H1 (cell line): ENCODE data around the gene MYO7B. TPM values are rescaled to one million over a fixed set of nuclear protein-coding genes. Genes with fewer than 3 reads are reported as not detected.

Experiments used
- CTCF ChIA-PET: fragments of 300-600 bp; sonication (Branson Sonifier 250); formaldehyde crosslinking; loops from one replicate; lab custom pipeline; 2021; ENCODE audit not compliant: partially characterized antibody; lab: Charles Lee
- POLR2A ChIA-PET: fragments of 300-600 bp; sonication (Branson Sonifier 250); formaldehyde crosslinking; loops from one replicate; lab custom pipeline; 2021; ENCODE audit warnings: inconsistent platforms; ENCODE audit not compliant: partially characterized antibody; lab: Charles Lee
- DNase-seq, 2 experiments: peaks; one replicate each; pipeline versions ENCODE4 v3.0.0 to v3.0.0-alpha.2; 2010 to 2022; ENCODE audit warnings: low spot score in 2 of 2, low read depth in 1 of 2, mixed read lengths in 1 of 2
- FAIRE-seq: peaks from 2 replicates; lab custom pipeline; 2011; peaks lifted over from hg19 to GRCh38; lab: Jason Lieb, UNC
- H2AFZ ChIP-seq: 2 replicates; pipeline ENCODE4 v1.8.1; 2012; ENCODE audit warnings: low read length, inconsistent platforms
- H2AK5ac ChIP-seq: 2 replicates; pipeline ENCODE4 v1.6.1; 2013; ENCODE audit warnings: low read depth, low read length
- H2BK120ac ChIP-seq: replicated peaks from 2 replicates; pipeline ENCODE3; 2013; ENCODE audit warnings: low read depth, low read length, inconsistent platforms
- H2BK12ac ChIP-seq: 2 replicates; pipeline ENCODE4 v1.6.1; 2013; ENCODE audit warnings: low read depth, low read length
- H2BK15ac ChIP-seq: 2 replicates; pipeline ENCODE4 v1.6.1; 2013; ENCODE audit warnings: low read length
- H2BK20ac ChIP-seq: 2 replicates; pipeline ENCODE4 v1.6.1; 2013; ENCODE audit warnings: low read length
- H2BK5ac ChIP-seq: 2 replicates; pipeline ENCODE4 v1.6.1; 2013; ENCODE audit warnings: low read depth, low read length
- H3K14ac ChIP-seq: 2 replicates; pipeline ENCODE4 v1.6.1; 2013; ENCODE audit warnings: inconsistent platforms; ENCODE audit not compliant: insufficient read length
- H3K18ac ChIP-seq: 2 replicates; pipeline ENCODE4 v1.6.1; 2013; ENCODE audit warnings: low read length; ENCODE audit errors: extremely low read depth
- H3K23ac ChIP-seq: 2 replicates; pipeline ENCODE4 v1.6.1; 2013; ENCODE audit warnings: inconsistent platforms; ENCODE audit not compliant: insufficient read length
- H3K23me2 ChIP-seq: 2 replicates; pipeline ENCODE4 v1.6.1; 2013; ENCODE audit warnings: low read depth, low read length
- H3K27ac ChIP-seq: 2 replicates; pipeline ENCODE4 v1.6.1; 2011; ENCODE audit warnings: low read depth, low read length, inconsistent platforms
- H3K27me3 ChIP-seq, 4 experiments: replicated peaks in 1 of 4; 1 replicate in 1 of 4; 2 replicates in 3 of 4; pipeline versions ENCODE4 v1.6.1 to v1.8.1; 2011 to 2013; ENCODE audit warnings: low read length in 3 of 4, mild to moderate bottlenecking in 3 of 4, inconsistent platforms in 2 of 4, mixed read lengths in 2 of 4, moderate library complexity in 1 of 4; ENCODE audit not compliant: control insufficient read depth in 3 of 4, insufficient read depth in 3 of 4; ENCODE audit errors: extremely low read depth in 1 of 4
- H3K36me3 ChIP-seq, 4 experiments: 2 replicates each; pipeline versions ENCODE4 v1.6.1 to v1.8.1; 2011 to 2013; ENCODE audit warnings: mild to moderate bottlenecking in 4 of 4, low read length in 3 of 4, moderate library complexity in 2 of 4, control low read depth in 1 of 4, inconsistent platforms in 1 of 4; ENCODE audit not compliant: insufficient read depth in 4 of 4, control insufficient read depth in 2 of 4
- H3K4ac ChIP-seq: replicated peaks from 2 replicates; pipeline ENCODE3; 2013; ENCODE audit warnings: low read length, low read depth, mixed read lengths, inconsistent platforms; ENCODE audit not compliant: insufficient read length
- H3K4me1 ChIP-seq, 4 experiments: replicated peaks in 1 of 4; 1 replicate in 1 of 4; 2 replicates in 3 of 4; pipeline versions ENCODE4 v1.6.1 to v1.8.1; 2011 to 2013; ENCODE audit warnings: low read length in 3 of 4, inconsistent platforms in 2 of 4, mixed read lengths in 1 of 4; ENCODE audit not compliant: insufficient read depth in 4 of 4, control insufficient read depth in 3 of 4
- H3K4me2 ChIP-seq, 2 experiments: 2 replicates each; pipeline versions ENCODE4 v1.6.1 to v1.8.1; 2011 to 2013; ENCODE audit warnings: low read depth in 2 of 2, low read length in 2 of 2, control low read depth in 1 of 2, inconsistent platforms in 1 of 2, mild to moderate bottlenecking in 1 of 2; ENCODE audit not compliant: insufficient read depth in 1 of 2
- H3K4me3 ChIP-seq, 4 experiments: fragments of 200-600, 300-600 bp in 1 of 4; sonication (generic), shearing (Covaris generic), sonication (Bioruptor Twin) in 1 of 4; 2 replicates each; pipeline versions ENCODE4 v1.5.1 to v1.8.1; 2011 to 2016; ENCODE audit warnings: low read length in 4 of 4, low read depth in 3 of 4, control low read depth in 2 of 4, inconsistent platforms in 2 of 4, mild to moderate bottlenecking in 2 of 4, mixed read lengths in 1 of 4, moderate library complexity in 1 of 4; ENCODE audit not compliant: insufficient read depth in 2 of 4; ENCODE audit errors: extremely low read depth in 1 of 4
- H3K56ac ChIP-seq: replicated peaks from 2 replicates; pipeline ENCODE3; 2013; ENCODE audit warnings: low read depth, mild to moderate bottlenecking, mixed read lengths, low read length, inconsistent platforms; ENCODE audit not compliant: insufficient read length
- H3K79me1 ChIP-seq: 2 replicates; pipeline ENCODE4 v1.6.1; 2013; ENCODE audit warnings: low read depth, low read length, control low read depth
- H3K79me2 ChIP-seq, 2 experiments: 2 replicates each; pipeline versions ENCODE4 v1.6.1 to v1.8.1; 2012 to 2013; ENCODE audit warnings: low read length in 2 of 2, mild to moderate bottlenecking in 2 of 2, inconsistent platforms in 1 of 2; ENCODE audit not compliant: insufficient read depth in 2 of 2, control insufficient read depth in 1 of 2
- H3K9ac ChIP-seq, 4 experiments: replicated peaks in 1 of 4; 1 replicate in 1 of 4; 2 replicates in 3 of 4; pipeline versions ENCODE4 v1.6.1 to v1.8.1; 2011 to 2013; ENCODE audit warnings: low read depth in 3 of 4, low read length in 3 of 4, control low read depth in 2 of 4, mild to moderate bottlenecking in 2 of 4, moderate library complexity in 2 of 4, inconsistent platforms in 1 of 4; ENCODE audit errors: extremely low read depth in 1 of 4
- H3K9me3 ChIP-seq, 2 experiments: 2 replicates each; pipeline versions ENCODE4 v1.6.1 to v1.8.1; 2012 to 2013; ENCODE audit warnings: mild to moderate bottlenecking in 2 of 2, moderate library complexity in 2 of 2, control low read depth in 1 of 2, inconsistent platforms in 1 of 2, low read depth in 1 of 2, low read length in 1 of 2, mixed read lengths in 1 of 2; ENCODE audit not compliant: insufficient read depth in 2 of 2
- H4K20me1 ChIP-seq, 2 experiments: replicated peaks in 1 of 2; 2 replicates each; pipeline versions ENCODE3 to v1.8.1; 2011 to 2013; ENCODE audit warnings: inconsistent platforms in 2 of 2, low read length in 2 of 2, mild to moderate bottlenecking in 1 of 2; ENCODE audit not compliant: insufficient read depth in 2 of 2, control insufficient read depth in 1 of 2
- H4K5ac ChIP-seq: 2 replicates; pipeline ENCODE4 v1.6.1; 2013; ENCODE audit warnings: low read length, low read depth, mixed read lengths, inconsistent platforms; ENCODE audit not compliant: insufficient read length
- H4K8ac ChIP-seq: 2 replicates; pipeline ENCODE4 v1.8.0; 2013; ENCODE audit warnings: mild to moderate bottlenecking, moderate library complexity, low read length, inconsistent platforms; ENCODE audit not compliant: insufficient read depth; ENCODE audit errors: extremely low read depth
- H4K91ac ChIP-seq: replicated peaks from 2 replicates; pipeline ENCODE3; 2013; ENCODE audit warnings: low read length, mixed read lengths, inconsistent platforms; ENCODE audit not compliant: insufficient read length
- ASH2L ChIP-seq: fragments of 200-600, 300-600 bp; sonication (generic); IDR thresholded peaks from one replicate; pipeline ENCODE4 v1.7.1; 2017; ENCODE audit warnings: low read length
- BRCA1 ChIP-seq: IDR thresholded peaks from 2 replicates; pipeline ENCODE4 v1.6.1; 2012; ENCODE audit warnings: low read depth, low read length, improper control_type of control experiment
- CBX5 ChIP-seq: fragments of 300-800, 300-1000 bp; sonication (generic); IDR thresholded peaks from 2 replicates; pipeline ENCODE4 v1.7.1; 2016; ENCODE audit warnings: antibody characterized with exemption, low read length, low read depth
- CEBPB ChIP-seq: IDR thresholded peaks from 2 replicates; pipeline ENCODE4 v1.6.1; 2012; ENCODE audit warnings: low read depth, low read length
- CHD2 ChIP-seq: IDR thresholded peaks from 2 replicates; pipeline ENCODE4 v1.6.1; 2012; ENCODE audit warnings: low read length, improper control_type of control experiment
- EGR1 ChIP-seq: IDR thresholded peaks from 2 replicates; pipeline ENCODE4 v1.6.1; 2011; ENCODE audit warnings: low read depth, low read length, borderline replicate concordance
- FOSL1 ChIP-seq: IDR thresholded peaks from 2 replicates; pipeline ENCODE4 v1.6.1; 2011; ENCODE audit warnings: mild to moderate bottlenecking, low read depth, low read length, moderate library complexity; ENCODE audit not compliant: insufficient read depth
- JUN ChIP-seq: IDR thresholded peaks from 2 replicates; pipeline ENCODE4 v1.6.1; 2011; ENCODE audit warnings: low read depth, mild to moderate bottlenecking, improper control_type of control experiment, low read length
- SP4 ChIP-seq: IDR thresholded peaks from 2 replicates; pipeline ENCODE4 v1.6.1; 2012; ENCODE audit warnings: low read length, inconsistent platforms
- WGBS, 2 experiments: shearing (Covaris generic) in 1 of 2; methylation state at CpG; one replicate each; pipeline versions ENCODE4 v1.1.6 to v1.1.7; 2013 to 2015; ENCODE audit warnings: low lambda C conversion rate in 2 of 2, mixed read lengths in 2 of 2, inconsistent platforms in 1 of 2, low coverage in 1 of 2, missing lambda C conversion rate in 1 of 2; ENCODE audit not compliant: insufficient replicate concordance in 2 of 2, insufficient coverage in 1 of 2, insufficient read length in 1 of 2; ENCODE audit errors: extremely low coverage in 1 of 2, missing lambda C conversion rate in 1 of 2; 5-methylcytosine and 5-hydroxymethylcytosine counted together
- polyA plus RNA-seq, 7 experiments: library from polyadenylated mRNA; depleted of rRNA in 3 of 7; stranded (reverse) in 5 of 7; unstranded in 2 of 7; fragments of >200 nt in 5 of 7; fragments of 200-250 nt in 2 of 7; gene quantifications; 1 replicate in 5 of 7; 2 replicates in 1 of 7; 4 replicates in 1 of 7; pipeline versions ENCODE4 v1.2.1 to v1.2.3, GENCODE V29; 2011 to 2013; ENCODE audit warnings: missing spikeins in 2 of 7, mixed read lengths in 2 of 7
- total RNA-seq: library from RNA; stranded (reverse); fragmentation: NEBNext Ultra II Directional; extraction: Animal tissue kit (Norgen Biotek cat#: 25700); gene quantifications from 2 replicates; pipeline ENCODE4 v1.2.1, GENCODE V29; 2021
- TF ChIP-seq, protein P1 (sequence below): IDR thresholded peaks from 2 replicates; pipeline ENCODE4 v1.6.1; 2011; ENCODE audit warnings: low read length, improper control_type of control experiment
- TF ChIP-seq, protein P2 (sequence below): IDR thresholded peaks from 2 replicates; pipeline ENCODE4 v1.6.1; 2011; ENCODE audit warnings: low read depth, mild to moderate bottlenecking, low read length; ENCODE audit not compliant: insufficient read depth

MYO7B gene
- total and polyA plus RNA-seq, 2 of the 8 experiments (the other 6 are each of a cell fraction or from before 2014, with no cell fraction given), result not detected

DNA sequence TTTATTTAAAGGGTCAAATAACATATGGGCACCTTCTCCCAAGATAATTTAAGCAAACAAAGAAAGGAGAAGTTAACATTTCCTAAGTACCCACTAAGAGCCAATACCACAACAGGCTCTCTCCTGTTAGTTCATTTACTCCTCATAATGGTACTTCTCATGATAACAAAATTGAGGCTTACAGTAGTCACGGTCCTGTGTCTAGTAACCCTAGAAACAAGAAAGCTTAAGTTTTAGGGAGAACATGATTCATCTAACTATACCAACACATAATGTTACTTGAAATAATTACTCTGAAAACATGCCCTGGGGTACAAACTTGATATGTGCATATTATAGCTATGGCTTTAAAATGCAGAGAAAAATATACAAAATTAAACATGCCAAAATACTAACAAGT, 29.0 kb upstream of the MYO7B start:
- no peak overlapping the region for H3K14ac ChIP-seq
- peaks cover 13 to 55% of the 10 kb centered on the region in 2 experiments for H3K79me2 ChIP-seq
- WGBS, 2 experiments, result 90% methylated on average over 1 of the region's 1 CpG; no CpG with 5 or more reads in 1 of the 2 experiments
- peaks cover 15 to 45% (median 34%) of the 10 kb centered on the region in 4 experiments for H3K36me3 ChIP-seq
- ChIA-PET POLR2A (interaction anchor here (0.6 to 2.6 kb wide), 4 partner anchors 20 to 407 kb away, joined by 3 to 9 read pairs (median 4); partner anchors contain the start of gene IWS1), CTCF (interaction anchor here (1.8 kb wide), 1 partner anchor 9 kb away, joined by 5 read pairs; no protein-coding TSS in a partner anchor)
- H2BK20ac ChIP-seq, result no peak overlapping the region
- H2BK5ac ChIP-seq, result no peak overlapping the region
- no peak overlapping the region for H2AFZ ChIP-seq
- no peaks in the 10 kb centered on the region for H3K27me3 ChIP-seq
- H3K18ac ChIP-seq, result no peak overlapping the region
- H3K9ac ChIP-seq, result no peak overlapping the region
- no peak overlapping the region for H3K4me2 ChIP-seq
- peaks cover 3 to 11% of the 10 kb centered on the region in 2 experiments for H4K20me1 ChIP-seq
- no peak overlapping the region for H3K56ac ChIP-seq
- H2BK15ac ChIP-seq, result no peak overlapping the region
- no peak overlapping the region for H3K4ac ChIP-seq
- H4K8ac ChIP-seq, result no peak overlapping the region
- no peak overlapping the region for H3K23ac ChIP-seq
- no peak overlapping the region for H3K27ac ChIP-seq
- no peak overlapping the region for H2BK12ac ChIP-seq
- H4K5ac ChIP-seq, result no peak overlapping the region
- no peak overlapping the region for H2BK120ac ChIP-seq
- H3K23me2 ChIP-seq, result no peaks in the 10 kb centered on the region
- H4K91ac ChIP-seq, result no peak overlapping the region
- no peak overlapping the region for H2AK5ac ChIP-seq
- H3K79me1 ChIP-seq, result peaks cover 6% of the 10 kb centered on the region; the same call in 1 of the 2 replicates
- FAIRE-seq (no peak), DNase-seq (no peak)
- no peaks in the 10 kb centered on the region for H3K4me1 ChIP-seq
- H3K9me3 ChIP-seq, result no peaks in the 10 kb centered on the region
- H3K4me3 ChIP-seq, result no peak overlapping the region
- TF ChIP-seq CHD2 (no peak), CBX5 (no peak), JUN (no peak), EGR1 (no peak), SP4 (no peak), ASH2L (no peak), BRCA1 (no peak), FOSL1 (no peak), CEBPB (no peak)
- TF ChIP-seq, protein P1, sequence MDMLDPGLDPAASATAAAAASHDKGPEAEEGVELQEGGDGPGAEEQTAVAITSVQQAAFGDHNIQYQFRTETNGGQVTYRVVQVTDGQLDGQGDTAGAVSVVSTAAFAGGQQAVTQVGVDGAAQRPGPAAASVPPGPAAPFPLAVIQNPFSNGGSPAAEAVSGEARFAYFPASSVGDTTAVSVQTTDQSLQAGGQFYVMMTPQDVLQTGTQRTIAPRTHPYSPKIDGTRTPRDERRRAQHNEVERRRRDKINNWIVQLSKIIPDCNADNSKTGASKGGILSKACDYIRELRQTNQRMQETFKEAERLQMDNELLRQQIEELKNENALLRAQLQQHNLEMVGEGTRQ, result no peak
- TF ChIP-seq, protein P2, sequence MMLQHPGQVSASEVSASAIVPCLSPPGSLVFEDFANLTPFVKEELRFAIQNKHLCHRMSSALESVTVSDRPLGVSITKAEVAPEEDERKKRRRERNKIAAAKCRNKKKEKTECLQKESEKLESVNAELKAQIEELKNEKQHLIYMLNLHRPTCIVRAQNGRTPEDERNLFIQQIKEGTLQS, result no peak
